Spinal cord (tissue), 10 donors: ENCODE data around the gene PXMP2. TPM values are rescaled to one million over a fixed set of nuclear protein-coding genes. Genes with fewer than 3 reads are reported as not detected.

Source experiments
- DNase-seq, 6 donors: peaks; one replicate each; pipeline versions ENCODE4 v3.0.0 to v3.0.0-alpha.2; 2013 to 2015; ENCODE audit warnings: low spot score in 6 of 6, low read depth in 4 of 6
- H3K27ac ChIP-seq: one replicate; pipeline ENCODE4 v1.5.1; 2013; ENCODE audit warnings: low read depth, low read length, control low read depth
- H3K27me3 ChIP-seq: one replicate; pipeline ENCODE4 v1.6.1; 2013; ENCODE audit warnings: low read length; ENCODE audit not compliant: control insufficient read depth, insufficient read depth
- H3K36me3 ChIP-seq: one replicate; pipeline ENCODE4 v1.6.1; 2013; ENCODE audit warnings: low read length; ENCODE audit not compliant: control insufficient read depth, insufficient read depth
- H3K4me1 ChIP-seq: one replicate; pipeline ENCODE4 v1.6.1; 2013; ENCODE audit warnings: low read length; ENCODE audit not compliant: control insufficient read depth, insufficient read depth
- H3K4me3 ChIP-seq: one replicate; pipeline ENCODE4 v1.5.1; 2013; ENCODE audit warnings: low read depth, low read length, control low read depth
- H3K9me3 ChIP-seq: one replicate; pipeline ENCODE4 v1.6.1; 2013; ENCODE audit warnings: low read length; ENCODE audit not compliant: control insufficient read depth, insufficient read depth
- WGBS: methylation state at CpG from one replicate; pipeline ENCODE4 v1.1.5; 2013; ENCODE audit warnings: missing lambda C conversion rate; ENCODE audit not compliant: insufficient coverage; 5-methylcytosine and 5-hydroxymethylcytosine counted together
- polyA plus RNA-seq, 2 donors: library from polyadenylated mRNA; unstranded; fragments of 120-200 nt; gene quantifications; one replicate each; pipeline ENCODE4 v1.2.1, GENCODE V29; 2013; ENCODE audit not compliant: insufficient read length in 2 of 2
- total RNA-seq, 2 donors: library from RNA; depleted of rRNA in 1 of 2; stranded (reverse); fragments of 120-200 nt in 1 of 2; fragments of >200 nt in 1 of 2; gene quantifications; one replicate each; pipeline versions ENCODE4 v1.2.3 to v1.2.4, GENCODE V29; 2013 to 2014
- donor health status: healthy.

The PXMP2 gene
- total and polyA plus RNA-seq, 4 donors, result 27.5 to 74.7 (median 45.7) TPM

- H3K9me3 ChIP-seq, result no peaks in the 10 kb centered on the region
- H3K27ac ChIP-seq, result no peak overlapping the region
- H3K27me3 ChIP-seq, result no peaks in the 10 kb centered on the region
- H3K36me3 ChIP-seq, result peaks cover 59% of the 10 kb centered on the region
- no peak for DNase-seq
- WGBS, result no CpG with 5 or more reads among the region's 7 CpGs
- H3K4me3 ChIP-seq, result no peak overlapping the region
- H3K4me1 ChIP-seq, result no peaks in the 10 kb centered on the region
Measured at GRCh38 chr12:132646850-132647249, 40.5 kb upstream of the PXMP2 start.

- H3K4me3 ChIP-seq, result no peak overlapping the region
- no peak for DNase-seq
- no peaks in the 10 kb centered on the region for H3K4me1 ChIP-seq
- H3K27ac ChIP-seq, result no peak overlapping the region
- no peaks in the 10 kb centered on the region for H3K9me3 ChIP-seq
- WGBS, result 96% methylated on average over 10 of the region's 10 CpGs
- H3K36me3 ChIP-seq, result peaks cover 57% of the 10 kb centered on the region
- no peaks in the 10 kb centered on the region for H3K27me3 ChIP-seq
Measured at GRCh38 chr12:132647858-132648257, 39.5 kb upstream of the PXMP2 start.

GRCh38 chr12:132648616-132649225, 38.7 kb upstream of the PXMP2 start:
- Histone ChIP-seq H3K4me1 (no peaks in the 10 kb centered on the region), H3K36me3 (peaks cover 51% of the 10 kb centered on the region), H3K27me3 (no peaks in the 10 kb centered on the region), H3K27ac (no peak overlapping the region), H3K4me3 (no peak overlapping the region), H3K9me3 (no peaks in the 10 kb centered on the region)
- WGBS, result 95% methylated on average over 22 of the region's 24 CpGs
- no peak for DNase-seq

GRCh38 chr12:132649226-132649945, 38.0 kb upstream of the PXMP2 start:
- Histone ChIP-seq H3K27me3 (no peaks in the 10 kb centered on the region), H3K36me3 (peaks cover 50% of the 10 kb centered on the region), H3K4me3 (no peak overlapping the region), H3K9me3 (no peaks in the 10 kb centered on the region), H3K27ac (no peak overlapping the region), H3K4me1 (no peaks in the 10 kb centered on the region)
- DNase-seq, result no peak
- 93% methylated on average over 25 of the region's 27 CpGs for WGBS

- Histone ChIP-seq H3K4me3 (no peak overlapping the region), H3K27me3 (no peaks in the 10 kb centered on the region), H3K36me3 (peaks cover 47% of the 10 kb centered on the region), H3K9me3 (no peaks in the 10 kb centered on the region), H3K4me1 (no peaks in the 10 kb centered on the region), H3K27ac (no peak overlapping the region)
- WGBS, result 73% methylated on average over 5 of the region's 9 CpGs
- no peak for DNase-seq
Measured at GRCh38 chr12:132651444-132652100, 35.8 kb upstream of the PXMP2 start.

GRCh38 chr12:132653567-132654290, 33.7 kb upstream of the PXMP2 start:
- no CpG with 5 or more reads among the region's 7 CpGs for WGBS
- no peaks in the 10 kb centered on the region for H3K27me3 ChIP-seq
- no peaks in the 10 kb centered on the region for H3K9me3 ChIP-seq
- H3K4me3 ChIP-seq, result no peak overlapping the region
- H3K4me1 ChIP-seq, result no peaks in the 10 kb centered on the region
- no peak overlapping the region for H3K27ac ChIP-seq
- no peak for DNase-seq
- peaks cover 49% of the 10 kb centered on the region for H3K36me3 ChIP-seq

GRCh38 chr12:132657004-132657727, 30.2 kb upstream of the PXMP2 start:
- Histone ChIP-seq H3K9me3 (no peaks in the 10 kb centered on the region), H3K4me3 (no peak overlapping the region), H3K27me3 (no peaks in the 10 kb centered on the region), H3K27ac (no peak overlapping the region), H3K4me1 (no peaks in the 10 kb centered on the region), H3K36me3 (peaks cover 58% of the 10 kb centered on the region)
- no peak for DNase-seq
- WGBS, result 96% methylated on average over 12 of the region's 12 CpGs

- Histone ChIP-seq H3K4me1 (no peaks in the 10 kb centered on the region), H3K27ac (no peak overlapping the region), H3K36me3 (peaks cover 59% of the 10 kb centered on the region), H3K4me3 (no peak overlapping the region), H3K27me3 (no peaks in the 10 kb centered on the region), H3K9me3 (no peaks in the 10 kb centered on the region)
- WGBS, result 92% methylated on average over 32 of the region's 32 CpGs
- DNase-seq, result no peak
Measured at GRCh38 chr12:132658149-132658894, 29.1 kb upstream of the PXMP2 start.
